Stimulated activated CD4-positive, alpha-beta T cell treated with anti-CD3 and anti-CD28 coated beads, Interleukin-2, amount 100 ng/mL, for 24 hours (primary cell): ENCODE results near the gene BCR.

Experiments used
- DNase-seq, 2 donors: peaks; one replicate each; pipeline ENCODE4 v3.0.0-alpha.2; 2020

BCR gene

GRCh38 chr22:23152238-23153114 lies 27.8 kb upstream of the BCR start:
- DNase-seq: no peak

- no peak for DNase-seq
These were observed 26.3 kb upstream of the BCR start for GRCh38 chr22:23153994-23154393.

- no peak for DNase-seq
These were observed 25.8 kb upstream of the BCR start for GRCh38 chr22:23154461-23154860.

- no peak for DNase-seq
These were observed 25.2 kb upstream of the BCR start for GRCh38 chr22:23155143-23155542.

GRCh38 chr22:23155831-23156230 lies 24.5 kb upstream of the BCR start:
- DNase-seq: no peak

GRCh38 chr22:23156286-23156685 lies 24.0 kb upstream of the BCR start:
- no peak for DNase-seq

- no peak for DNase-seq
These were observed 22.5 kb upstream of the BCR start for GRCh38 chr22:23157560-23158515.

- no peak for DNase-seq
These were observed 21.6 kb upstream of the BCR start for GRCh38 chr22:23158516-23159290.

- no peak for DNase-seq
These were observed 21.0 kb upstream of the BCR start for GRCh38 chr22:23159291-23159630.

- no peak for DNase-seq
These were observed 19.3 kb upstream of the BCR start for GRCh38 chr22:23161029-23161428.

GRCh38 chr22:23161574-23161973 lies 18.7 kb upstream of the BCR start:
- no peak for DNase-seq

GRCh38 chr22:23163665-23164064 lies 16.6 kb upstream of the BCR start:
- DNase-seq: no peak

- no peak for DNase-seq
These were observed 16.2 kb upstream of the BCR start for GRCh38 chr22:23164091-23164490.

GRCh38 chr22:23166042-23166831 lies 14.1 kb upstream of the BCR start:
- DNase-seq: no peak

GRCh38 chr22:23166841-23167616 lies 13.3 kb upstream of the BCR start:
- DNase-seq: no peak

GRCh38 chr22:23168391-23169042 lies 11.8 kb upstream of the BCR start:
- no peak for DNase-seq

GRCh38 chr22:23169043-23169406 lies 11.3 kb upstream of the BCR start:
- no peak for DNase-seq

- no peak for DNase-seq
These were observed 4.3 kb upstream of the BCR start for GRCh38 chr22:23175817-23176644.

GRCh38 chr22:23176645-23177027 lies 3.7 kb upstream of the BCR start:
- no peak for DNase-seq

GRCh38 chr22:23177197-23177596 lies 3.1 kb upstream of the BCR start:
- no peak for DNase-seq
